Measurements from ENCODE around the gene CLEC9A.

DNA sequence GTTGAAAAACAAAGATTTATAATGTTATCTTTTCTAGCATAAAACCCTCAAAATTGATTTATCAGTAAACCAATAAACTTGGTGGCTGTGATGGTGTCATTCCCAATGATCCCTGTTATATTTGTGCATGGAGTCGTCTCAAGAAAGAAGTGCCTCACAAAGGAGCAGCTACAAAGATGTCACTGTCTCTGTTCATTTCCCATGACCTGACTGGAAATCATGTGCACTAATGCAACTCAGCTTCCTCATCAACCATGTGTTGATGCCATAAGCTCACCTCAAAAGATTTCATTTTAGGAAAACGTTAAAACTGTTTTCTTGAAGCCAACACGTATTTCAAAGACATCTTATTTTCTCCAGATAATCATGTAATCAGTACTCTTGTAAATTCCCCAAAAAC lies 39.5 kb downstream of the CLEC9A start:
- TF ChIP-seq EZH2phosphoT487 (IDR thresholded peaks at IDR 0.05; ENCODE audit: insufficient read depth, low read depth), result no peak
- no peak for TF ChIP-seq EZH2 (IDR thresholded peaks at IDR 0.05; ENCODE audit: insufficient read depth, poor library complexity, severe bottlenecking)

Data from GM23248 (cell line).